GM21390 (cell line): ENCODE results near the gene STARD10.
"Not testable (repeated sequence)": the region's sequence is repeated elsewhere in the genome, so short reads cannot be mapped to it uniquely, and the experiment has no call there.

Source experiments
- ATAC-seq: cut with Tn5 transposase; IDR thresholded peaks from one replicate; pipeline ENCODE4 v1.9.1; 2021; ENCODE audit not compliant: unreplicated experiment

The STARD10 gene, protein sequence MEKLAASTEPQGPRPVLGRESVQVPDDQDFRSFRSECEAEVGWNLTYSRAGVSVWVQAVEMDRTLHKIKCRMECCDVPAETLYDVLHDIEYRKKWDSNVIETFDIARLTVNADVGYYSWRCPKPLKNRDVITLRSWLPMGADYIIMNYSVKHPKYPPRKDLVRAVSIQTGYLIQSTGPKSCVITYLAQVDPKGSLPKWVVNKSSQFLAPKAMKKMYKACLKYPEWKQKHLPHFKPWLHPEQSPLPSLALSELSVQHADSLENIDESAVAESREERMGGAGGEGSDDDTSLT

DNA sequence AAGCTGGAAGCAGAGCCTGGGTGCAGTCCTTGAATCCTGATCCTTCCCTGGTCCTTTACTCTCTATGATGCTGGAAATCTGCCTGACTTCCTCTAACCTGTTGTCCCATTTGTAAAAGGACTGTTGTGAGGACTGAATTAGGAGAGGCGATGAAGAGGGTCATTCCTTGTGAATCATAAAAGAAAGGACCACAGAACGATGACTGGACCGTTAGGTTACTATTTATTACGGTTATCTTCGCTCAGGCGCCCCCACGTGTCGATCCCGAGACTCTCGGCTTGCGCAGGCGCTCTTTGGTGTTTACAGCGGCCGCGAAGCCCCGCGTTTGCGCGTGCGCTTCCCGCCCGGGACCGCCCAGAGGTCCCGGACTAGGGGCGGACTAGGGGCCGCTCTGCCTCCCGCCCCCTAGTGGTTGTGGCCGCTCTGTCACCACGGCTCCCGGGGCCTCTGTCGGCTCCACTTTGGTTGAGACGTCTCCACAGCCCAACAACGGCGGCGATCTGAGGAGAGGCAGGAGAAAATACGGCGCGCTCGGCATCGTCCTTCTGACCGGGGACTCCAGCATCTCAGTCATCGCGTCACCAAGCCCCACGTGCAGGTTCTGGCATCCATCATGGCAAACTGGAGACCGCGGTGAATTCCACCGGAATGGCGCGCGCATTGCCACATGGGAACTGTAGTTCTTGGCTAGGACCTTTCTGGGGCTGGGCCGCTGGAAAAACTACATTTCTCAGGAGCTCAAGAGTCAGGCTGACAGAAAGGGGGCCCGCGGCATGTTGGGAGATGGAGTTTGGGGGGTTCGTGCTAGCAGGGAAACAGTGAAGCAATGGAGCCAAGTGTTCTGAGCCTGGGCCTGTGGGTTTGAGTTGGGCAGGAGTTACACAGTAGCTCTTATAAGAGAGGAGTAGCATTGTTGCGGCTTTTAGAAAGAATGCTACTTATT is at the start of gene STARD10:
TSS of gene STARD10 (minus strand) at position 623 of the 943 bp plus-strand sequence. CDS start 12,866 bp downstream, outside the sequence.
- peak; percentile 90 for ATAC-seq

DNA sequence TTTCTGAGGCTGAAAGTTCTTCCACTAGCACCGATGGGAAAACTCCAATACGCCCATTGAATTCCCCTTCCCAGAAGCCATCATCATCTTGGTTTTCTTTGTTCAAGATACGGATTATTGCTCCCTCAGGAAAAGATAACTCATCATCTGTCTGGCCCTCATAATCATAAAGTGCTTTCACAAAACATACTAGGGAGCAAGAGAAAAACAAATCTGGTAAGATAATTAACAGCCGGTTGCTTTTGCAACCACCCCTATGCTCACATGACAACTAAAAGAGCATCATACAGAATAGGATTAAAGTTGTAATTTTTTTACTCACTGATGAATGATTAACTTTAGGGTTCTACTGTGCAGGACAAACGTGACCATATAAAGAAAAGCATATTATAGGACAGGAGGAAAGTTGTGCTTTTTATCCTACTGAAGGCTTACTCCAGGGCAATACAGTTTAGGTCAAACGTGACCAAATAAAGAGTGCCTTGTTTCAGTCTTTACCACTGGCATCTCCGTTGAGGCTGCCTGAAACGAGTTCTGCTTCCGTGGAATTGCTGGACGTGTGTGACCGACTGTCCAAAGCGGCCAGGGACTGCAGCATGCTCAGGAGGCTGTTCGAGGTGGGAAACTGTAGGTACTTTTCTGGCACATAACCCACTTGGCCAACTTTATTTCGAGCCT is 48.9 kb upstream of the STARD10 start:
- no peak for ATAC-seq

DNA sequence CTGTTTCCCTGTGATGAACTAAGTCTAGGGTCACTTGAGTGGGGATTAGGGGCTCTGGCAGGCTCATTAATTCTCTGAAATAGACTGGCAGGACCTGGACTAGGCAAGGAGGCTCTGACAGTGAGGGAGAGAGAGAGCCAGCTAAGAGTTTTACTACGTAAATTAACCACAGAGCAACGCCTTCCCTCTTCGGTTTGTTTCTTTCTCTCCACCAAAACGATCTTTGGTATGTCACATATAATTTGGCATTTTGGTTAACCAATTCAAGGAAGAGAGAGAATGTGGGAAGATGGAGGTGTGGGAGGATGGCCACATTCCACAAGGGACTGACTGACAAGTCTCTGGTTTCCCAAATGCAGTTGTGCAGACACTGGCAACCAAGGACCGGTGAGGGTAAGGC is 48.3 kb upstream of the STARD10 start:
- ATAC-seq, result no peak

DNA sequence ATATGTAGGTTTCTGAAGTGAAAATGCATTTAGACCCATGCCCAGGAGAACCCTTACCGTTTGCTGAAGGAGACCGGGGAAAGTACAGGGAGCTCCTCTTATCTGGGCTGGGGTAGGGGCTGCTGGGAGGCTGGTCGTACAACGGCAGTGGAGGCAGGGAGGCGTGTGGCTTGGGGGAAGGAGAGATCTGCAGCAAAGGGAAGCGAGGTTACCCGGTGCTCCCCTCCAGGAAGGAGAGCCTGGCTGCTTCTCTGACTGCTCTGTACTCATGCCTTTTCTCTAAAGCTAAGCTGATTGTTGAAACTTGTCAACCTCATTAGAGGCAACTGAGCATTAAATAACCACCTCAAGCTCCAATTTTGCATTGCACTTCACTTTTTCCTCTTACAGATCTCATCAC is 47.5 kb upstream of the STARD10 start:
- no peak for ATAC-seq

DNA sequence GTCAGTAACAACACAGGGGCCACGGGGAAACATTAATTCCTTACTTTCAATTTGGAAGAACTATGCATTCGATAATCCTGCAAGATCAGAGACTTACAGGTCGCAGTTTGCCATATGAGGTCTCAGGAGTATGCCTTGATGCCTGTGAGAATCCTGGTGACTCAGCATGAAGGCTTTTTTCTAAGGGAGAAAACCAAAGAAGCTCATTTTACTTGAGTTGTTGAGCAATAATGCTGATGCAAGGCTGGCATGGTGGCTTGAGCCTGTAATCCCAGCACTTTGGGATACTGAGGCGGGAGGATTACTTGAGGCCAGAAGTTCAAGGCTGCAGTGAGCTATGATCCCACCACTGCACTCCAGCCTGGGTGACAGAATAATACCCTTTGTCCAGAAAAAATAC is 46.9 kb upstream of the STARD10 start:
- ATAC-seq, result no peak

DNA sequence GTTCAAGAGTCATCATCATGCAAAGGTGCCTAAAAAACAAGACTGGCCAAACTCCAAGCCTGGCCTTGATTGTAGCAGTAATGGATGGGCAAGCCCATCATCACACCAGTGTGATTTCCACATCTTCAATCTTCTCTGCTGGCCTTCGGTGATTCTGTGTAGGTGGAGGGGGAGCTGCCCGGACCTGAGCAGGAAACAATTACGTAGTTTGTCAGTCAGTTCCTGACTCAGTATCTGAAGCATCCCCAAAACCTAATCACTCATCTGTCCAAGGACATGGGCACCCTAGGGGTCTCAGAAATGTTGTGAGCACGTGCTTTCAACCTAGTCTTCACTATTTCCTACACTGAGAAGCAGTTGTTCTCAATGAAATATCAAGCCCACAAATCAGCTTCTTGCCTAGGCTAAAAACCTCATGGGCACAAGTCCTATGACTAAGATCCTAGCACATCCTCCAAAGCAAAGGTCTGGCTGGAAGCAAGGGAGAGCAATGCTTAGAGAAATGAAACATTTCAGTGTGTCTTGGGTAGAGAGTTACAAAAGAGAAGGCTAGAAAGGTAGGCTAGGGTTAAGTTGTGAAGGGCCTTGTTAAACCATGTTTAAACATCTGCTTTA is 45.0 kb upstream of the STARD10 start:
- ATAC-seq, result no peak

DNA sequence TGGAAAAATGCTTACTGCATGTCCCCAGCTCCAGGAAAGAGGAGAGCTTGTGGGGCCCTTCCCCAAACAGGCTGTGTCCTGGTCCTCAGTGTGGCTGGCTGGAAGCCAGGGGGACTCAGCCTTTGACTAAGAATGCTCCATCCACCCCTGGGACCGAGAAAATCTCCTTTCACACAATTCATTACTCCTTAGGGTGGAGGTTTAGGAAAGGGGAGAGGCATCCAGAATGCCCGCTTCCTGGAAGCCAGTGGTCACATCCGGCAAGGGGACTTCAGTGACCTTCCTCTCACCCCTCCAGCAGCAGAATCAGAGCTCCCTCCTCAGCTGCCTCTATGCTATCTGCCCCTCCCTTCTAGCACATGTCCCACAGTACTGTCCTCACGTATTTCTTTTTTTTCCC is 42.3 kb upstream of the STARD10 start:
- no peak for ATAC-seq

DNA sequence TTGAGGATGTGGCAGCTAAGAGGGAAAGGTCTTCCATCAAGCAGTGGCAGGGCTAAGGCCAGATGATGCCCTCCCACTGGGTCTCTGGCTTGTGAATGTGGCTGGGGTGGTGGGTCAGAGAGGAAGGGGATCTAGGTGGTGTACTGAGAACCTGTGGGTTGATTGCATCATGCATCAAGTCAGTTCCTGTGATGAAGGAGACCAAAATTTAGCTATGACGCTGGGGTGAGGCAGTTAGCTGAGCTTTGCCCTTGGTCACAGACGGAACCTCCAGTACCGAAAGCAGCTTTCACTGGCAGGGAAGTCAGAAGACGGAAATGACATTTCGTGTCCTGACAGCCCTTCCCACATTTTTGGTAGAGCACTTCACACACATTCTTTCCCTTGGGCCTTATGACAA is 41.1 kb upstream of the STARD10 start:
- ATAC-seq, result no peak

DNA sequence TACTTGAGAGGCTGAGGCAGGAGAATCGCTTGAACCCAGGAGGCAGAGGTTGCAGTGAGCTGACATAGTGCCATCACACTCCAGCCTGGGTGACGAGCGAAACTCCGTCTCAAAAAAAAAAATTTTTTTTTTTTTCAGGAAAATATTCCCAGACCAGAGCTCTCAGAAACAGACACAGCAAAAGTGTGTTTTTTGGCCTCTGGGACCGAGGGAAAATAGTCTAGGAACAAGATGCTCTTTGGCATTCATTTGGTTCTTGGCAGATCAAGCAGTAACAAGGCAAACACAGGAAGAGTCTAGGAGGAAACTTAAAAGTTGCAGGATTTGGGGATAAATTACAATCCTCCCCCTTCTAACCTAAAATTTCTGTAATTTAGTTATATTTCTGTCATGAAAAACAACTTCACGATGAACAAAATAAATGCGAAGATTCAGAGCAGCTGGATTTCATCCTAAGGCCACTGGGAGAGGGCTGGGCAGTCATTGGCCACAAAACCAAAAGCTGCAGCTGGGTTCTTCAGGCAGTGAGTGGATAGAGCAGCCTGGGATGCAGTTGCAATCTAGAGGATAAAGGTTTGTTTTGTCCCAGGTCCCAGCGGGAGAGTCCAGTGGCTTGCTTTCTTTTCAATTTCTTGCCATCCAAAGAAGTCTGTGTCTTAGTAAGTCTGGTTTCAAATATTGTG is 40.1 kb upstream of the STARD10 start:
- ATAC-seq, result no peak

DNA sequence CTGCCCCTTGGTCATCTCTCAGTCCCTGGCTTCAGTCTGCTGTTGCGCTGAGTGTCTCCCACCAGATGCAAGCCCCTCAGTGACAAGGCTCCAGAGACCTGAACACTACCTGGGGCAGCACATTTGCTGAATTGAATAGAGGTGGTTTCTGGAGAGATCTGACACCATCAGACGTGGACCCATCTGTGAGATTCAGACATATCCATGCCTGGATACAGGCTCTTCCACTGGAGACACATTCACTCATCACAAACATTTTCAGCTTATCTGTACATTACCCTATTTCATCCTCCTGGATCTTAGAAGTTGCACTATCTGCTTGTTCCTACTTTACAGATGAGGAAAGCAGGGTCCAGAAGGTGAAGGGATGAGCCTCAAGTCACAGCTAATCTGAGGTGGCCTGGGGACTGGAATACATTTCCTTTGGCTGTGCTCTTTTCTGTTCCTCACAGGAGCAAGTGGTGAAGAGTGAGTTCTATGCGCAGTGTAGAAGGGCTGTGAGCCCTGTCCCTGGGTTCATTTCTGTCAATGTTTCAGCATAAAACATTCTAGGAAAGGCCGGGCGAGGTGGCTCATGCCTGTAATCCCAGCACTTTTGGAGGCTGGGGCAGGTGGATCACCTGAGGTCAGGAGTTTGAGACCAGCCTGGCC is 39.4 kb upstream of the STARD10 start:
- no peak for ATAC-seq

DNA sequence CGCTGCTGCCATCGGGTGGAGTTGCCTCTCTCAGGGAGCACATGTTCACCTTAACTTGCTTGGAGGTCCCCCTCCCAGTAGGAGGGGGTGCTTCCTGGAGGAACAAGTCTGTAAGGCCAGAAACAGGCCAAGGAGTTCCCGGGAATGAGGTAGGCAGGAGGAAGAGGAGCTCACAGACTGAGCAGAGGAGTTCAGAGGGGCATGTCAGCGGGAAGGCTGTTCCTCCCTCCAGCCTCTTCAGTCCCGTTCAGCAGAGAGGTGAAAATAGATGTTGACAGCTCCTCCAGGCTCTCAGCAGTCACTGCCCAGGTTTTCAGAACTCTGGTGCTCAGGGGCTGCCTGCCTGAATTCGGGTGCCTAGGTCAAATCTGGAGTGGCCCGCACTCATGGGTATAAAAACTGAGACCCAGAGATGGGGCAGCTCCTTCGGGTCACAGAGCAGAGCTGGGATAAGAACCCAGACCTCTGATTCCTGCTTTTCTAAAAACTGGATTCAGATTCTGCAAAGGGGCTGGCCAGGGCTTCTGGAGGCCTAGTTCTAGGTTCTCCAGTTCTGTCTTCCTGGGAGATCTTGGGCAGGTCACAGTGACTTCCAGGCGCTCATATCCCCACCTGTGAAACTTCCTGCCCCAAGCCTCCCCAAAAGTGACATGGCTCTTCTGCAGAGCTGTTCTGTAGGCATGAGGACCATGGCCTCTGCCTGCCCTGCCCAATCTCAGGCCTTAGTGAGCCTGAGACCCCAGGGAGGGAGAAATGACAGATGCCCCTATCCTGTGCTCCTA is 38.6 kb upstream of the STARD10 start:
- ATAC-seq, result no peak

DNA sequence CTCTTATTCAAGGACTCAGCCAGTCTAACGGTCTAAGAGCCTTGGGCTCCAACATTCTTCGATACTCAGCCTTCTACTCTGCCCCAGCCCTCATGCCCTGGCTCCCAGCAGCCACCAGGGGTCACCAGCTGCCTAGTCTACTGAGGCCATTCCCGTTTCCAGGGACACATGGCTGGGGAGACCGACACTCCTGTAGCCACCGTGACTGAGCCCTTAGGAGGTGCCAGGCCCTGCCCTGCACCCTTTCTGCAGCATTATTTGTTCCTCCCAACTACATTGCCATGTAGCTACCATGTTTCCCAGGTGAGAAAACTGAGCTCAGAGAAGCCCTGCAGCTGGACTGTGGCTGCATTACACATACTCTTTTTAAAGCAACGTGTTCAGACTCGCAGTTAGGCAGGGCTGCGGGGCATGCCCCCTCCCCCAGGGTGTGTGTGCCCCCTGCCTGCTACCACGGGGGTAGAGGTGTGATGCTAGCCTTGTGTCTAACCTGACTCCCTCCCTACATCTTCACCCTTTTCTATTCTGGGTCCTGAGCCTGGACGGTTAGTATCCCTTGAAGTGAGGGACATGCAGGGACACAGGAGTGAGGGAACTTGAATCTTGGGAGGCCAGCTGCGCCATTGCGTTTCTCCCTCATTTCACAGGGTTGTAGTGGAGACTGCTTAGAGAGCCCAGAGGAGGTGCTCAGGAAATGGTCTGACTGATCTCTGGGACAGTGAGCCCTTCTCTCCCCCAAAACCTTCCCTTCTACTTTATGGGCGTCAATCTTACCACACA is 37.9 kb upstream of the STARD10 start:
- no peak for ATAC-seq

DNA sequence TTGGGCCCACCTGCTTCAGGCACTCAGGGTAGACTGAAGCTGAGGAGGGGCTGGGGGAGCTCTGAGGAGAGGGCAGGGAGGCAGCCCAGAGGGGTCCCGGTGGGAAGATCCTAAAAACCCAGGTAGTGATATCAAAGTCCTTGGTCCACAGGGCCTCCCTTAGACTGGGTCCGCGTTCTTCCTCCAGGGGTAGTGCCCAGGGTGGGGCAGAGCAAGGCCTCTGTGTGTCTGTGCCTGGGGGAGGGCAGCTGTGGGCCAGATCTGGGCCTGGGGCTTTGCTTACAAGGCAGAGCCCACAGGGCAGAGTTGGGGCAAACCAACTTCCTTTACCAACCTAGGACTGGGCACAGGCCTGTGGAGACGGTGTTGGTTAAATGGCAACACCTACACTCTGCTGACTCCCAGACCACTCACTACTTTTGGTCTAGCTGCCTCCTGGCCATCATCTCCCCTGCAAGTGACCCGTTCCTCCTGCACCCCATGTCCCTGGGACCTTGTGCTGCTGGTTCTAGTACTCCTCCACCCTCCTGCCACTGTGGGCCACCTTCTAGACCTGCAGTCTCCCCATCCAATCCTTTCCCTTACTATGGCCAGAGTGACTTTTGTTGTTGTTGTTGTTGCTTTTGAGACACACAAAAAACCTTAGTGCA is 36.2 kb upstream of the STARD10 start:
- ATAC-seq, result no peak

DNA sequence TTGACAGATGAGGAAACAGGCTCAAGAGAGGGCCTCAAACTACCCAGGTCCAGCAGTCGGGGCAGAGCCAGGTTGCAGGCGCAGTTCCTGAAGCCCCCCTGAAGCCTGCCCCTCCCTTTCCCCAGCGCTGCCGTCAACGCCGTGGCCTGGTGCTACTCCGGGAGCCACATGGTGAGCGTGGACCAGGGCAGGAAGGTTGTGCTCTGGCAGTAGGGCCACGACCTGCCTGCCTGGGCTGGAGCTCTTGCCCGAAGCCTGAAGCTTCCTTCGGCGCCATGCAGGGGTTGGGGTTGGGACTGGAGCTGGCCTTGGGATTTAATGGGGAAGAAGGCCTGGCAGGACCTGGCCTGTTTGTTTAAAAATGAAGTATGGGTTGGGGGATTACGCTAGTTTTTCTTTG is 35.3 kb upstream of the STARD10 start:
- ATAC-seq, result no peak

DNA sequence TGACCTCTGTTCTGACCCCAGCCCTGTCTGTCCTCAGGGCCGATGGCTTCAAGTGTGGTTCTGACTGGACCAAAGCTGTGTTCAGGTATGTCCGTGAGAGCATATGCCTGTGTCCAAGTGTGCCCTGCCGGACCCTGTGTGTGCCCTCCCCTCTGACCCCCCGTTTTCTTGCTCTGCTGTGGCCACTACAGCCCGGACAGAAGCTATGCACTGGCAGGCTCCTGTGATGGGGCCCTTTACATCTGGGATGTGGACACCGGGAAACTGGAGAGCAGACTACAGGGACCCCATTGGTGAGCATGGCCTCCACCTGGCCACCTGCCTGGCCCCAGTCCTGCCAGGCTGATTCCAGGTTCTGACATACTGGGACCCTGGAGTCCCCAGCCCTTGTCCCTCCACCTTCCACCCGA is 34.9 kb upstream of the STARD10 start:
- no peak for ATAC-seq

DNA sequence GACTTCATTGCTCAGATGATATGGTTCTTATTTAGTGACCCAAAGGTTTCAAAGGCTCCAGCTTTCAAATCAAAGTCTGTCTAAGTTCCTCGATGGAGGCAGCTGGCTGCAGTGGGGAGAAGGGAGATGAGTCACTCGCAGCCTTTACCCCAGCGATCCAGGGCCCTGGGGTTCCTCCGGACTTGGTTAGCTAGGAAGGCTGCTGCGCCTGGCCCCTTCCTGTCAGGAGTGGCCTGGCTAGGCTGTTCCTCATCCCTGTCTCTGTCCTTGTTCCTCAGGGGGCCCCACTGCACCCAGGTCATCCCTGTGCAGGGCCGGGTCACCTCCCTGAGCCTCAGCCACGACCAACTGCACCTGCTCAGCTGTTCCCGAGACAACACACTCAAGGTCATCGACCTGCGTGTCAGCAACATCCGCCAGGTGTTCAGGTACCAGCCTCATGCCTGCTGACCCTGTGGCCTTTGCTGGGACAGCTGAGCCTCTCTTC is 34.3 kb upstream of the STARD10 start:
- no peak for ATAC-seq

DNA sequence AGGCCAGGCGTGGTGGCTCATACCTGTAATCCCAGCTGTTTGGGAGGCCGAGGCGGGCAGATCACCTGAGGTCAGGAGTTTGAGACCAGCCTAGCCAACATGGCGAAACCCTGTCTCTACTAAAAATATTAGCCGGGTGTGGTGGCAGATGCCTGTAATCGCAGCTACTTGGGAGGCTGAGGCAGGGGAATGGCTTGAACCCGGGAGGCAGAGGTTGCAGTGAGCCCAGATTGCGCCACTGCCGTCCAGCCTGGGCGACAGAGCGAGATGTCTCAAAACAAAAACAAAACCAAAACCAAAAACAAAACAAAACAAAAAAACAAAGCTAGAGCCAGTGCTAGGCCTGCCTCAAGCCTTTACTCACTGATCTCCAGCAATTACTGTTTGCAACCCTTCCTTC is 33.8 kb upstream of the STARD10 start:
- ATAC-seq, result not testable (repeated sequence)

DNA sequence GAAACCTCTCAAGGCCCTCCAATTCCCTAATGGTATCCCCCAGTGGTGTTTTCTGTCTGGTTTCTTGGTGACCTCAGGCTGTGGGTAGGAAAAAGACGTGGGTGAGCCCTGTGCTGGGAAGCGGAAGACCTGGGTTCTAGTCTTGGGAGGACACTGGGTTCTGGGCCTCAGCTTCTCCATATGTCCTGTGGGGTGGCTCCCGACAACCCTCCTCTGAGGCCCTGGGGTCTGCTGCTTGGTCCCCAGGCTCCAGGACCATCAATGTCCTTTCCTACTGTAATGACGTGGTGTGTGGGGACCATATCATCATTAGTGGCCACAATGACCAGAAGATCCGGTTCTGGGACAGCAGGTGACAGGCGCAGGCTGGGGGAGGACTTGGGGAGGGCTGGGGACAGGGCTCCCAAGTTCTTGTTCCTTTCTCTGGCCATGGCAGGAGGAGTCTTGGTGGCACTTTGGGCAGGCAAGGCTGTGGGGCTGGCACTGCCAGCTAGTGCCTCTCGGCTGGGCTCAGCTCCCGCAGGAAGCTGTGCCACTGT is 33.2 kb upstream of the STARD10 start:
- ATAC-seq, result no peak
